HUES6 (cell line): ENCODE measurements around the gene METRNL.
"Not testable (repeated sequence)": the region's sequence is repeated elsewhere in the genome, so short reads cannot be mapped to it uniquely, and the experiment has no call there.

Experiments
- H3K27ac ChIP-seq: 2 replicates; pipeline ENCODE4 v1.7.0; 2013; ENCODE audit warnings: low read depth, mild to moderate bottlenecking, low read length, inconsistent platforms
- H3K27me3 ChIP-seq: 2 replicates; pipeline ENCODE4 v1.6.1; 2013; ENCODE audit warnings: low read length; ENCODE audit not compliant: control insufficient read depth, insufficient read depth
- H3K36me3 ChIP-seq: 2 replicates; pipeline ENCODE4 v1.6.1; 2013; ENCODE audit warnings: low read length; ENCODE audit not compliant: control insufficient read depth, insufficient read depth
- H3K4me1 ChIP-seq: 2 replicates; pipeline ENCODE4 v1.6.1; 2013; ENCODE audit warnings: low read length; ENCODE audit not compliant: control insufficient read depth, insufficient read depth
- H3K4me3 ChIP-seq: 2 replicates; pipeline ENCODE4 v1.5.1; 2013; ENCODE audit warnings: low read depth, low read length
- H3K9ac ChIP-seq: one replicate; pipeline ENCODE4 v1.6.1; 2013; ENCODE audit warnings: mild to moderate bottlenecking, low read length
- H3K9me3 ChIP-seq: 2 replicates; pipeline ENCODE4 v1.6.1; 2013; ENCODE audit warnings: low read depth, low read length; ENCODE audit not compliant: control insufficient read depth, insufficient read depth

The METRNL gene

GRCh38 chr17:83038983-83039382 is 40.4 kb upstream of the METRNL start:
- not testable (repeated sequence) for H3K4me1 ChIP-seq, H3K27ac ChIP-seq, H3K9ac ChIP-seq, H3K36me3 ChIP-seq, H3K27me3 ChIP-seq, H3K4me3 ChIP-seq
- H3K9me3 ChIP-seq, result peaks cover 34% of the 10 kb centered on the region

GRCh38 chr17:83041305-83041704 is 38.1 kb upstream of the METRNL start:
- Histone ChIP-seq H3K27me3 (no peaks in the 10 kb centered on the region), H3K4me3 (no peak overlapping the region), H3K36me3 (peaks cover 7% of the 10 kb centered on the region)

GRCh38 chr17:83042522-83043158 is 36.8 kb upstream of the METRNL start:
- Histone ChIP-seq H3K36me3 (peaks cover 16% of the 10 kb centered on the region), H3K9ac (no peak overlapping the region), H3K4me1 (no peaks in the 10 kb centered on the region), H3K4me3 (no peak overlapping the region), H3K9me3 (peaks cover 39% of the 10 kb centered on the region), H3K27ac (no peak overlapping the region), H3K27me3 (no peaks in the 10 kb centered on the region)

More at GRCh38 chr17:83041305-83041704, 38.1 kb upstream of the METRNL start:
- Histone ChIP-seq H3K9me3 (peaks cover 33% of the 10 kb centered on the region), H3K4me1 (no peaks in the 10 kb centered on the region), H3K9ac (no peak overlapping the region), H3K27ac (no peak overlapping the region)

- not testable (repeated sequence) for H3K4me3 ChIP-seq, H3K4me1 ChIP-seq, H3K27ac ChIP-seq, H3K9ac ChIP-seq, H3K27me3 ChIP-seq
- Histone ChIP-seq H3K36me3 (peaks cover 20% of the 10 kb centered on the region), H3K9me3 (peaks cover 39% of the 10 kb centered on the region)
Measured at GRCh38 chr17:83044479-83044878, 34.9 kb upstream of the METRNL start.

- H3K9me3 ChIP-seq, result peaks cover 27% of the 10 kb centered on the region
- H3K27me3 ChIP-seq, result no peaks in the 10 kb centered on the region
- H3K9ac ChIP-seq, result no peak overlapping the region
- H3K36me3 ChIP-seq, result peaks cover 14% of the 10 kb centered on the region
- 0 out of 2 replicates have a peak, but pooled peaks cover 2% of the 10 kb centered on the region for H3K4me1 ChIP-seq
- no peak overlapping the region for H3K4me3 ChIP-seq
- H3K27ac ChIP-seq, result no peak overlapping the region
Measured at GRCh38 chr17:83046448-83047181, 32.8 kb upstream of the METRNL start.

- Histone ChIP-seq H3K36me3 (peaks cover 14% of the 10 kb centered on the region), H3K4me3 (no peak overlapping the region), H3K9ac (no peak overlapping the region), H3K27me3 (no peaks in the 10 kb centered on the region), H3K4me1 (peaks cover 5% of the 10 kb centered on the region), H3K27ac (no peak overlapping the region), H3K9me3 (peaks cover 22% of the 10 kb centered on the region)
Measured at GRCh38 chr17:83047182-83047478, 32.3 kb upstream of the METRNL start.

GRCh38 chr17:83047818-83048475 is 31.5 kb upstream of the METRNL start:
- not testable (repeated sequence) for H3K27me3 ChIP-seq, H3K9ac ChIP-seq, H3K27ac ChIP-seq, H3K4me1 ChIP-seq, H3K4me3 ChIP-seq
- peaks cover 14% of the 10 kb centered on the region for H3K36me3 ChIP-seq
- peaks cover 14% of the 10 kb centered on the region for H3K9me3 ChIP-seq

- Histone ChIP-seq H3K4me1 (peaks cover 8% of the 10 kb centered on the region), H3K9me3 (peaks cover 7% of the 10 kb centered on the region; the same call in 1 of the 2 replicates), H3K9ac (peak overlapping the region; percentile 76), H3K27me3 (no peaks in the 10 kb centered on the region; the same call in 1 of the 2 replicates), H3K4me3 (peak overlapping the region; percentile 82), H3K27ac (no peak overlapping the region), H3K36me3 (peaks cover 14% of the 10 kb centered on the region)
Measured at GRCh38 chr17:83050651-83051395, 28.6 kb upstream of the METRNL start.

- H3K27me3 ChIP-seq, result no peaks in the 10 kb centered on the region; the same call in 1 of the 2 replicates
- H3K4me1 ChIP-seq, result peaks cover 8% of the 10 kb centered on the region
- H3K36me3 ChIP-seq, result peaks cover 9% of the 10 kb centered on the region
Measured at GRCh38 chr17:83051396-83052240, 27.8 kb upstream of the METRNL start.

GRCh38 chr17:83052241-83052564 is 27.2 kb upstream of the METRNL start:
- Histone ChIP-seq H3K27ac (no peak overlapping the region), H3K4me3 (peak overlapping the region; percentile 73), H3K9me3 (no peaks in the 10 kb centered on the region), H3K36me3 (0 out of 2 replicates have a peak, but pooled peaks cover 4% of the 10 kb centered on the region), H3K27me3 (no peaks in the 10 kb centered on the region; the same call in 1 of the 2 replicates), H3K4me1 (peaks cover 8% of the 10 kb centered on the region), H3K9ac (peak overlapping the region; percentile 49)

More at GRCh38 chr17:83051396-83052240, 27.8 kb upstream of the METRNL start:
- H3K9ac ChIP-seq, result peak overlapping the region; percentile 76
- H3K27ac ChIP-seq, result no peak overlapping the region
- H3K4me3 ChIP-seq, result peak overlapping the region; percentile 82
- peaks cover 4% of the 10 kb centered on the region; the same call in 1 of the 2 replicates for H3K9me3 ChIP-seq
